Left ventricle myocardium superior (tissue), 1 donor: Measurements from ENCODE around the gene ANO8. TPM values are rescaled to one million over a fixed set of nuclear protein-coding genes. Genes with fewer than 3 reads are reported as not detected.
"Not testable (repeated sequence)": the region's sequence is repeated elsewhere in the genome, so short reads cannot be mapped to it uniquely, and the experiment has no call there.

Source experiments
- ATAC-seq: fragments of 200-7000 bp; cut with Tn5 transposase; one replicate; pipeline ENCODE4 v1.9.1; 2020; ENCODE audit warnings: mild to moderate bottlenecking, moderate library complexity
- DNase-seq: peaks from one replicate; pipeline ENCODE4 v3.0.0-alpha.2; 2020
- intact Hi-C: fragments of 100-400 bp; cut with micrococcal nuclease; formaldehyde crosslinking; loops from one replicate; pipeline ENCODE4 v1.11.0; 2022
- long read RNA-seq: library from polyadenylated mRNA; unstranded; transcript quantifications from one replicate; pipeline ENCODE4 v2.0.0, GENCODE V29; 2021
- total RNA-seq: library from RNA; stranded (reverse); fragmentation: NEBNext Ultra II Directional; extraction: Animal tissue kit (Norgen Biotek cat#: 25700); gene quantifications from one replicate; pipeline ENCODE4 v1.2.1, GENCODE V29; 2021
- donor health status: DM: no; HTN: yes; CAD: no; lungs with severe emphysema.

Gene ANO8, protein sequence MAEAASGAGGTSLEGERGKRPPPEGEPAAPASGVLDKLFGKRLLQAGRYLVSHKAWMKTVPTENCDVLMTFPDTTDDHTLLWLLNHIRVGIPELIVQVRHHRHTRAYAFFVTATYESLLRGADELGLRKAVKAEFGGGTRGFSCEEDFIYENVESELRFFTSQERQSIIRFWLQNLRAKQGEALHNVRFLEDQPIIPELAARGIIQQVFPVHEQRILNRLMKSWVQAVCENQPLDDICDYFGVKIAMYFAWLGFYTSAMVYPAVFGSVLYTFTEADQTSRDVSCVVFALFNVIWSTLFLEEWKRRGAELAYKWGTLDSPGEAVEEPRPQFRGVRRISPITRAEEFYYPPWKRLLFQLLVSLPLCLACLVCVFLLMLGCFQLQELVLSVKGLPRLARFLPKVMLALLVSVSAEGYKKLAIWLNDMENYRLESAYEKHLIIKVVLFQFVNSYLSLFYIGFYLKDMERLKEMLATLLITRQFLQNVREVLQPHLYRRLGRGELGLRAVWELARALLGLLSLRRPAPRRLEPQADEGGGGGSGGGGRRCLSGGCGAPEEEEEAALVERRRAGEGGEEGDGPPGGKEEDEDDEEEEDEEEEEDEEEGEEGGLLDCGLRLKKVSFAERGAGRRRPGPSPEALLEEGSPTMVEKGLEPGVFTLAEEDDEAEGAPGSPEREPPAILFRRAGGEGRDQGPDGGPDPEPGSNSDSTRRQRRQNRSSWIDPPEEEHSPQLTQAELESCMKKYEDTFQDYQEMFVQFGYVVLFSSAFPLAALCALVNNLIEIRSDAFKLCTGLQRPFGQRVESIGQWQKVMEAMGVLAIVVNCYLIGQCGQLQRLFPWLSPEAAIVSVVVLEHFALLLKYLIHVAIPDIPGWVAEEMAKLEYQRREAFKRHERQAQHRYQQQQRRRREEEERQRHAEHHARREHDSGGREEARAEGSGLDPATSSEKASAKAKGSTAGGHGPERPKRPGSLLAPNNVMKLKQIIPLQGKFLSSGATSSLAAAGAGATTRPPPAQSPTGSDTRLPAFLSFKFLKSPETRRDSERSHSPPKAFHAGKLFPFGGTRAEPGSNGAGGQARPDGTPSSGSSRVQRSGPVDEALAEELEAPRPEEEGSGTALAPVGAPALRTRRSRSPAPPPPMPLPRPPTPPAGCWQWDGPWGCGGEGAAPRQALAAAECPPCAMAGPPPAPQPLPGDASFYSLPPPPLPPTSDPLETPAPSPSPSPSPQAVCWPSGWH
- 11.7 TPM for total RNA-seq
- long read RNA-seq, partial matches to known transcripts, result 0 of 1 reads
- long read RNA-seq, other reads (novel, unspliced or antisense), result 1 of 1 reads

DNA sequence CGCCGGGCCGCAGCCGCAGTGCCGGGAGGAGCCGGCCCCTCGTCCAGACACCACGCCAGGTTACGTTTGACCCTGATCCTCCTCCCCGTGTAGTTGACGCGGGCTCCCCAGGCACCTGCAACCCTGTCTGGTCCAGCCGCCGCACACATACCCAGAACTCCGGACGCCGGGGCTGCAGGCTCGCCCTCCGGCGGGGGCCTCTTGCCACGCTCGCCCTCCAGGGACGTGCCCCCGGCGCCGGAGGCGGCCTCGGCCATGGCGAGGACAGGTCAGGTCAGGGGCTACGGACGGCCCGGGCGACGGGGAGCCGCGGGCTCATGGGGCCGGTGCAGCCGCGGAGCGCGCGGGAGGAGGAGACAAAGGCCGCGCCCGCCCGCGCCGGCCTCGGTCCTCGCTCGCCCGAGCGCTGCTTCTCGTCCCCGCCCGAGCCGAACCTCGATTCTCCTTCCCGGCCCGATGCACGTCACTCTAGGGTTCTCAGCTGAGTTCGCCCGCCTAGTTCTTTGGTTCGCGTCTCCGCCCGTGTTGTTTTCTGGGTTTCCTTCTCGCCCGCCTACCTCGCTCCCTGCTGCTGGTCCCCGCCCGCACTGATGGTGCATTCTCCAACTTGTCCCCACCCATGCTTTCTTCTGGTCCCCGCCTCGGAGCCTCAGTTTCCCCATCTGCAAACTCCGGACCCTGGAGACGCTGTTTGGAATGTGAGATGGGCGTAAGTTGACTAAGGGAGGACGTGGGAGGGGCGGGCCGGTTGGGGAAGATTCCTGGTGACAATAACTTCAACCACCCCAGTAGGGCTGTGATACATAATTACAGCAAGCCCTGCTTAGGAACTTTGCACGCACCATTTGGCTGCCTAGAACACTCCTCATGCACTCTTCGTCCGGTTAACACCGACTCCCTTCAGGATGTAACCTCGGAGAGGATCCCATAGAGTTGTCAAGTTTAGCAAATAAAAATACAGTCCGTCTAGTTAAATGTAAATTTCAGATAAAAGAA lies at the start of gene ANO8:
ANO8 (minus strand) TSS at position 442 of the 996 bp plus-strand sequence; CDS start at position 257, 185 bp downstream.
- DNase-seq (peak; percentile 96), ATAC-seq (peak; percentile 81)
- intact Hi-C loops, result no loop called here

DNA sequence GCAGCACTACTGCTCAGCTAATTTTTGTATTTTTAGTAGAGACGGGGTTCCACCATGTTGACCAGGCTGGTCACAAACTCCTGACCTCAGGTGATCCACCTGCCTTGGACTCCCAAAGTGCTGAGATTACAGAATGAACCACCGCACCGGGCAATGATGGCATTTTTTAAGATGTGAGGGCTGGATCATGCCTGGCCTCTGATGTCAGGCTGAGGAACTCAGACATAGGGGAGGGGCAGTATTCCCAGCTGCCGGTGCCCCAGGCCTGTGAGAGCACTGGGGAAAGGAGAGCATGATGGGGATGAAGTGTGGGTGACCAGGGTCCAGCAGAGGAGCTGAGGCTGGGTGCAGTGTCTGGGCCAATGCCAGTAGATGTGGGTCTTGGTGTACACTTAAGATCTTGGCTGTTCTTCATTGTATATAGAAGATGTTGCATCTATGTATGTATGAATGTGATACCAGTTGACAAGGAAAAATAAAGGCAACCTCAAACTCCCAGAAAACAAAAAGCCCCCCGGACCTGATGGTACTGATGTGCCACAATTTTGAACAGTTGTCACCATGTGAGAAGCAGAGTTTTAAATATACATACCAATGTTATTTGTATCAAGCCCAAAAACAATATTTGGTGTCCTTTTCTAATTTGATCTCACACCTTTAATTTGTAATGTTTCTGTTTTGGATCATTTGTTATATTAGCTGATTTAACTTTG lies 45.9 kb upstream of the ANO8 start:
- ATAC-seq (no peak), DNase-seq (no peak)
- intact Hi-C loops, result no loop called here

DNA sequence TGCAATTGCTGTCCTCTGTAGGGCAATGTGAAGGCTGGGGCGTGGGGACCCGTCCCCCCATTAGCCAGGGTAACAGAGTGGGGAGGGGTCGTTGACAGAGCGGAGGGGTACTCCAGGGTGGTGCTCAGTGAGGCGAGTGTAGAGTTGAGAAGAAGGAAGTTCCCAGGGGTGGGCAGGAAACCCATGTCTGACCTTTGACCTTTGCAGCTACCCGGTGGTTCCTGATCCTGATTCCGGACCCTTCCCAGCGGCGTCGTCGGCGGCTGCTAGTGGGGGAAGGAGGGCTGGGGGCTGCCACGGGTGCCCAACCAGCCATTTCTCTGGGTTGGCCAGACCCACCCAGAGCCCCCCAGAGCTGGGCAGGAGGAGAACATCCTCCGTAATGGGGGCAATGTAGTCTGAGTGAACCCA lies 44.6 kb upstream of the ANO8 start:
- DNase-seq (no peak), ATAC-seq (no peak)
- intact Hi-C loops, result no loop called here

- ATAC-seq (no peak), DNase-seq (no peak)
- intact Hi-C loops, result no loop called here
Observed at GRCh38 chr19:17378271-17378670, 43.6 kb upstream of the ANO8 start.

DNA sequence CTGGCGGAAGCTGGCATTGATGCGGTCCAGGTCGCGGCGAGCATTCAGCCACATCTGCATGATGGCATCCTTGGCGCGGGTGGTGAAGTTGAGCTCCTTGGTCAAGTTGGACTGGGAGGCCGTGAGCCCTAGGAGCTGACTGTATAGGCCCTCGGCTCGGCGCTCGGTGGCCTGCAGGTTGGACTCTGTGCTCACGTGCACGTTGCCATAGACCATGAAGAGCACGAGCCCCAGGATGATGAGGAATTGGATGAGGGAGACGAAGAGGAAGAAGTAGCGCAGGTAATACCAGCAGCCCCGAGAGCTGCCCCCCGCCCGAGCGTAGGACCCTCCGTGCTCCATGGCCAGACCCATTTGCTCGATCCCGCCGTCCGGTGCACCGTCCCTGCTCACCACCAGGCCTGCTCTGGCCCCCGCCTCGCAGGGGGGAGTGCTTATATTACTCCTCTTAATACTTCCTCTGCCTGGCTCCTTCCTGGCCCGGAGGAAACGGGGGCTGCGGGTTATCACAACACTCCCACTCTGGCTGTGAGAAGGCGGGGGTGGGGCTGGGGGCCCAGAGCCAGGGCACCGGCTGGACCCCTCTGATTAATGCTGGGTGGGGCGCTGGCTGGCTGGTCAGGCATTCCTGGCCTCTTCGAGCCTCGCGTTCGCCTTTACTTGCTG lies 42.4 kb upstream of the ANO8 start, which contains the start of gene PLVAP:
PLVAP (minus strand) TSS at position 408 of the 666 bp plus-strand sequence; CDS start at position 354, 54 bp downstream.
- intact Hi-C loops, result no loop called here
- DNase-seq (peak; percentile 39), ATAC-seq (peak; percentile 62)

GRCh38 chr19:17370026-17370587 lies 35.5 kb upstream of the ANO8 start:
- ATAC-seq, result peak; percentile 54
- intact Hi-C loops, result no loop called here
- no peak for DNase-seq

DNA sequence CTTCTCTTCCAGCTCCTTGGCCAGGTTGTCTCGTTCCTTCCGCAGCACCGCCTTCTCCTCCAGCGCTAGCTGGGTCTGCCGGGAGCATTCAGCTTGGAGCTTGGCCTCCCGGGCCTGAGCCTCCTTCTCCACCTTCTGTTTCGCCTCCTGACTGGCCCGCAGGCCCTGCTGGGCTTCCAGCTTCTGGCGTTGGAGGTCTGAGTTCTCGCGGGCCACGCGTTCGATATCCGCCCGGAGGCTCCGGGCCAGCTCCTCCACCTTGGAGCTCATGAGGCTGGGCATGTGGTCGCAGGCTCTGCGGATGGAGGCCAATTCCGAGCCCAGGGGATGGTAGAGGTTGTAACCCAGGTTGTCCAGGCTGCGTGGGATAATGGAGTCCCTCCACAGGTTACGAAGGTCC lies 30.7 kb upstream of the ANO8 start:
- no peak for ATAC-seq
- DNase-seq, result no peak
- intact Hi-C loops, result no loop called here

DNA sequence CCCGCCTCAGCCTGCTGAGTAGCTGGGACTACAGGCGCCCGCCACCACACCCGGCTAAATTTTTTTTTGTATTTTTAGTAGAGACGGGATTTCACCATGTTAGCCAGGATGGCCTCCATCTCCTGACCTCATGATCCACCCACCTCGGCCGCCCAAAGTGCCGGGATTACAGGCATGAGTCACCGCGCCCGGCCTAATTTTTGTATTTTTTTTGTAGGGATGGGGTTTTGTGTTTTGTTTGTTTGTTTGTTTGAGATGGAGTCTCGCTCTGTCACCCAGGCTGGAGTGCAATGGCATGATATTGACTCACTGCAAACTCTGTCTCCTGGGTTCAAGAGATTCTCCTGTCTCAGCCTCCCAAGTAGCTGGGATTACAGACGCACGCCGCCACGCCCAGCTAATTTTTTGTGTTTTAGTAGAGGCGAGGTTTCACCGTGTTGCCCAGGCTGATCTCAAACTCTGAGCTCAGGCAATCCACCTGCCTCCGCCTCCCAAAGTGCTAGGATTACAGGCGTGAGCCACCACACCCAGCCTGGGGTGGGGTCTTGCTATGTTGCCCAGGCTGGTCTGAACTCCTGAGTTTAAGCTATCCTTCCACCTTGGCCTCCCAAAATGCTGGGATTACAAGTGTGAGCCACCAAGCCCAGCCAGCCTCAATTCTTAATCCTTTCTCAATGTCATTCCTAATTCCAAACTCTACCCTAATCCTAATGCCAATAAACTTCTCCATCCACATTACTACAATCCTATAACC lies 29.4 kb upstream of the ANO8 start:
- intact Hi-C loops, result not testable (repeated sequence)

DNA sequence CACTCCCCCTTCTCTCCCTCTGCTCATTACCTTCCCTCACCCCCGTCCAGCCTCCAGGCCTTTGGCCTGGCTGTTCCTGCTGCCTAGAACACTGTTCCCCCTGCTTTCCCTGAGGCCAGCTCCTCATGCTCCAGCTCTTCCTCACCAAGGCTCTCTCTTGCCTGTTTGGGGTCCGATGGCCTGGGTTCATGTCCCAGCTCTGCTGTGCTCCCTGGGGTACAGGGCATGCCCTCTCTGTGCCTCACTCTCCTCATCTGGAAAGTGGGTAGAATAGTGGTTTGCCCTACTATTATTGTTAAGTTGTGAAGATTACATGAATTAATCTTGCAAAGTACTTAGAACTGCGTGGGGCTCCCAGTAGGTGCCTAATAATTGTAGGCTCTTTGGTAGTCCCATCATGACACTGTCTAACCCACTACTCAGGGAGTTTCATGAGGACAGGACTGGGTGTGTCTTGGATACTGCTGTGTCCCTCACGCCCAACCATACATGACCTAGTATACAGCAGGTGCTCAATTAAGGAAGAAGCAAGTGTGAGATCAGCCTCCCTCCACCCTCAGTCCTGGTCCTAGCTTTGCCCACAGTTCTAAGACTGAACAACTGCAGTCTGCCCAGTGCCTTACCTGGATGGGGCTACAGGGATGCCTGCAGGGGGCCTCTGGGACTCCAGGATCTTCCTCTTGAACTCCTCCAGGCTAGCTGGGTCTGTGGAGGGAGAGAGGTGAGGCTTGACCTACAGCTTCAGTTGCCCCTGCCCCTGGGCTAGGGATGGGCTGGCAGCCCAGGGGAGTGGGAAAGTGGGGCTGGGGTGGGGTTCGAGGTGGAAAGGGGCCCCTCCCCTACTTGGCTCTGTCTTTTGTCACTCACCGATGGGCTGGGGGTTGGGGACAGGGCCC lies 25.5 kb upstream of the ANO8 start:
- ATAC-seq, result no peak
- intact Hi-C loops, result no loop called here
- DNase-seq, result no peak

More for the DNA sequence above, 29.4 kb upstream of the ANO8 start:
- not testable (repeated sequence) for DNase-seq, ATAC-seq

GRCh38 chr19:17358395-17358794 lies 23.7 kb upstream of the ANO8 start:
- ATAC-seq (peak; percentile 48), DNase-seq (no peak)
- intact Hi-C loops, result no loop called here

DNA sequence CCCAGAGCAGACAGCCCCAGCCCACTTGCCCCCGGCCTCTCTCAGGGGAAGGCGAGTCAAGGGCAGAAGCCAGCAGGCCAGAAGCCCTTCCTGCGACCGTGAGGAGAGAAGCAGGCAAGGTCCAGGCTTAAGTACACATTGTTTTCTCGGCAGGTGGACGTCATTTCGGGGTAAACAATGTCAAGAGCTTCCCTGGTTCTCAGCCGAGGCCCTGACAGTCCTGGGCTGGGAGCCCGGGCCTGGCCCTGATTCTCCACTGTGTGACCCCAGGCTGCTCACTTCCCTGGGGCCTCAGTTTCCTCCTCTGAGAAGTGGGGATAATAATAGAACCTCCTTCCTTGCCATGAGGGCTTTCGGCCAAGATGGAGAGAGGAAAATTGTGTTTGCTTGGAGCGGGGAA lies 23.1 kb upstream of the ANO8 start:
- DNase-seq, result no peak
- intact Hi-C loops, result no loop called here
- ATAC-seq, result peak; percentile 29

GRCh38 chr19:17357078-17357666 lies 22.5 kb upstream of the ANO8 start:
- intact Hi-C loops, result no loop called here
- ATAC-seq, result no peak
- DNase-seq, result no peak

- ATAC-seq, result no peak
- no peak for DNase-seq
- intact Hi-C loops, result no loop called here
Observed at GRCh38 chr19:17353386-17353785, 18.7 kb upstream of the ANO8 start.

DNA sequence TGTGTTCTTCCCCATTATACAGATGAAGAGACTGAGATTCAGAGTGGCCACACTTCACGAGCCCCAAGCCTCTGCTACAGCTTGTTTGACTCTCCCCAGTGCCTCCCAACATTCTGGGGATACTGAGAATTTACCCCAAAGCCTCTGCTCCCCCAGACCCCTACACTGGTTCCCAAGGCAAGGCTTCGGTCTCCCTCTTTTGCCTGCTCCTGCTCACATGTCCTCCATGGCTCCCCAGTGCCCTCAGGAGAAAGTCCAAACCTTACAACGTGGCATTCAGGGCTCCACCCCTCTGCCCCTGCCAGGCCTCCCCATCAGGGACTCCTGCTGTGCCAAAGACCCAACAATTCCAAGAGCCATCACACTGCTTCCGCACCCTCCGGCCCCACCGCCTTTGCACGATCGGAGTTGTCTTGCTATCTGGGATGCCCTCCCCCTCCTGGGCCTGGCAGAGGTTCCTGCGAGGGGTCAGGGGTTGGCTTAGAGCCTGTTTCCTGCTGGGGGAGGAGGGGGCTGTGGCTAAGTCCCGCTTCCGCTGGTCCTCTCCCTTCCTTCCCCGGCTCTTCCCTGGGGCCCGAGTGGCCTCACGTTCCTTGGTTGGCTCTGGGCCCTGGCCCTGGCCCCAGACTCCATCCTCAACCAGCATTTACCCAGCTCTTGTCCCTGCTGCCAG lies 18.1 kb upstream of the ANO8 start:
- ATAC-seq (no peak), DNase-seq (peak; percentile 38)
- intact Hi-C loops, result no loop called here
